Gastroesophageal sphincter (tissue), 4 donors: ENCODE measurements around the gene STAT4. TPM values are rescaled to one million over a fixed set of nuclear protein-coding genes. Genes with fewer than 3 reads are reported as not detected.

Experiments
- ATAC-seq: fragments of 150-250 bp; one replicate; pipeline ENCODE4 v1.9.1; 2016; ENCODE audit warnings: mild to moderate bottlenecking, moderate library complexity
- H3K27ac ChIP-seq, 4 donors: fragments of 200-600 bp; sonication (generic) in 3 of 4; 1 replicate in 3 of 4; 2 replicates in 1 of 4; pipeline ENCODE4 v1.5.1; 2016 to 2019
- H3K27me3 ChIP-seq: fragments of 200-600 bp; sonication (generic); one replicate; pipeline ENCODE4 v1.5.1; 2019
- H3K36me3 ChIP-seq, 2 donors: fragments of 200-600 bp; sonication (generic); one replicate each; pipeline ENCODE4 v1.5.1; 2019; ENCODE audit warnings: control low read depth in 1 of 2
- H3K4me1 ChIP-seq, 3 donors: fragments of 200-600 bp; sonication (generic); 1 replicate in 2 of 3; 2 replicates in 1 of 3; pipeline ENCODE4 v1.5.1; 2016 to 2019; ENCODE audit warnings: control low read depth in 2 of 3
- H3K4me3 ChIP-seq, 2 donors: fragments of 200-600 bp; sonication (generic); one replicate each; pipeline ENCODE4 v1.5.1; 2019; ENCODE audit warnings: mild to moderate bottlenecking in 1 of 2, moderate library complexity in 1 of 2
- H3K9me3 ChIP-seq, 3 donors: fragments of 200-600 bp; sonication (generic); one replicate each; pipeline ENCODE4 v1.5.1; 2017 to 2019; ENCODE audit warnings: control low read depth in 2 of 3
- EP300 ChIP-seq: sonication (generic); formaldehyde crosslinking; IDR thresholded peaks from one replicate; pipeline ENCODE4 v1.6.1; 2017; ENCODE audit warnings: antibody characterized with exemption, mild to moderate bottlenecking
- POLR2A ChIP-seq, 2 donors: fragments of 450-650 bp; IDR thresholded peaks; one replicate each; pipeline ENCODE4 v1.6.1; 2017; ENCODE audit warnings: antibody characterized with exemption in 2 of 2, mild to moderate bottlenecking in 2 of 2, moderate library complexity in 1 of 2
- POLR2AphosphoS5 ChIP-seq: sonication (generic); formaldehyde crosslinking; IDR thresholded peaks from one replicate; pipeline ENCODE4 v1.6.1; 2017; ENCODE audit warnings: antibody characterized with exemption
- WGBS, 2 donors: methylation state at CpG; one replicate each; pipeline ENCODE4 v1.1.5; 2018; ENCODE audit warnings: low coverage in 1 of 2; 5-methylcytosine and 5-hydroxymethylcytosine counted together
- total RNA-seq, 4 donors: library from RNA; depleted of rRNA; stranded (reverse); fragments of >200 nt; gene quantifications; one replicate each; pipeline ENCODE4 v1.1.0, GENCODE V29; 2016
- TF ChIP-seq, protein P1 (sequence below), 4 experiments: fragments of 200-600 bp in 2 of 4; fragments of 450-650 bp in 2 of 4; sonication (generic) in 1 of 4; IDR thresholded peaks; one replicate each; pipeline ENCODE4 v1.5.1; 2017 to 2019; ENCODE audit warnings: antibody characterized with exemption in 4 of 4, mild to moderate bottlenecking in 2 of 4, moderate library complexity in 2 of 4

The STAT4 gene
- total RNA-seq, 4 donors from 2014 or later = 0.39 to 4.8 (median 1.9) TPM

DNA sequence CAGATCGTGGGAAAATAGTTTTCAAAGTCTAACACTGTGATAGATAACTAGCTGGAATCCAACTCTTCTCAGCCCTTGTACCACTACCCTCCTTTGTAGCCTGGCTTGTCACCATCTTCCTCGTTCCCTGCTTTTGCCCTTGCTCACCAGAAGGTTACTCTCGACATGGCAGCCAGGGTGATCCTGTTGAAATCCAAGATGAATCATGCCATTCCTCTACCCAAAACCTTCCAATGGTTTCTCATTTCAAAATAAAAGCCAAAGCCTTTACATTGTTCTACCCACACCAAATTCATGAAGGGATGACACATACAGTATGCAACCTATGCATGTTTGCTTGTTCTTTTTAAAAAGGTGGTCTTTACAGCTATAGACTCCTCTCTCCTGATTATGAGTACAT, 45.7 kb downstream of the STAT4 start:
- Histone ChIP-seq H3K27ac (no peak overlapping the region), H3K4me3 (no peak overlapping the region), H3K27me3 (no peaks in the 10 kb centered on the region), H3K4me1 (no peaks in the 10 kb centered on the region), H3K36me3 (no peaks in the 10 kb centered on the region), H3K9me3 (no peaks in the 10 kb centered on the region)
- TF ChIP-seq, protein P1, sequence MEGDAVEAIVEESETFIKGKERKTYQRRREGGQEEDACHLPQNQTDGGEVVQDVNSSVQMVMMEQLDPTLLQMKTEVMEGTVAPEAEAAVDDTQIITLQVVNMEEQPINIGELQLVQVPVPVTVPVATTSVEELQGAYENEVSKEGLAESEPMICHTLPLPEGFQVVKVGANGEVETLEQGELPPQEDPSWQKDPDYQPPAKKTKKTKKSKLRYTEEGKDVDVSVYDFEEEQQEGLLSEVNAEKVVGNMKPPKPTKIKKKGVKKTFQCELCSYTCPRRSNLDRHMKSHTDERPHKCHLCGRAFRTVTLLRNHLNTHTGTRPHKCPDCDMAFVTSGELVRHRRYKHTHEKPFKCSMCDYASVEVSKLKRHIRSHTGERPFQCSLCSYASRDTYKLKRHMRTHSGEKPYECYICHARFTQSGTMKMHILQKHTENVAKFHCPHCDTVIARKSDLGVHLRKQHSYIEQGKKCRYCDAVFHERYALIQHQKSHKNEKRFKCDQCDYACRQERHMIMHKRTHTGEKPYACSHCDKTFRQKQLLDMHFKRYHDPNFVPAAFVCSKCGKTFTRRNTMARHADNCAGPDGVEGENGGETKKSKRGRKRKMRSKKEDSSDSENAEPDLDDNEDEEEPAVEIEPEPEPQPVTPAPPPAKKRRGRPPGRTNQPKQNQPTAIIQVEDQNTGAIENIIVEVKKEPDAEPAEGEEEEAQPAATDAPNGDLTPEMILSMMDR (IDR thresholded peaks at IDR 0.05) = no peak
- TF ChIP-seq POLR2A (IDR thresholded peaks at IDR 0.05) = no peak
- TF ChIP-seq POLR2AphosphoS5 = no peak
- 68 to 71% methylated on average over 3 of the region's 3 CpGs for WGBS, 2 donors
- no peak for ATAC-seq

DNA sequence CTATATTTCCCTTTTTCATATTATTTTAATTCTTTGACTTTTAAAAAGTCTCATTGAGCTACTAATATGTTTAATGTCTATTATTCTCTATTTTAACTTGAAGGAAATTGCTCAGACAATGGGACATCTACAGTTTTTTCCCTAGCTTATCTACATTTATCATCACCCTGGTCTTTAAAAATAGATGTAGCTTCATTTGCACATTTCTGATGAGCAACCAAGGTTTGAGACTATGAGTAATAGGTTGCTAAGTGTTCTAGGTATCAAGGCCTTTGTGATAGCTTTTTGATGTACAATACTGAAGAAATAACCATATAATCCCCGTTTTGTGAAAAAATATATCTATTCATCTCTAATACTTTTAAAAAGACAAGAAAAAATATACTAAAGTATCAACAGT, 47.0 kb downstream of the STAT4 start:
- no peak for ATAC-seq
- Histone ChIP-seq H3K27ac (no peak overlapping the region), H3K4me1 (no peaks in the 10 kb centered on the region), H3K27me3 (no peaks in the 10 kb centered on the region), H3K36me3 (no peaks in the 10 kb centered on the region), H3K9me3 (no peaks in the 10 kb centered on the region), H3K4me3 (no peak overlapping the region)
- no peak for TF ChIP-seq EP300
- no peak for TF ChIP-seq POLR2A (IDR thresholded peaks at IDR 0.05)
- TF ChIP-seq, protein P1 (IDR thresholded peaks at IDR 0.05) = no peak
- no peak for TF ChIP-seq POLR2AphosphoS5
- WGBS, 2 donors = 83 to 90% methylated on average over 1 of the region's 1 CpG

DNA sequence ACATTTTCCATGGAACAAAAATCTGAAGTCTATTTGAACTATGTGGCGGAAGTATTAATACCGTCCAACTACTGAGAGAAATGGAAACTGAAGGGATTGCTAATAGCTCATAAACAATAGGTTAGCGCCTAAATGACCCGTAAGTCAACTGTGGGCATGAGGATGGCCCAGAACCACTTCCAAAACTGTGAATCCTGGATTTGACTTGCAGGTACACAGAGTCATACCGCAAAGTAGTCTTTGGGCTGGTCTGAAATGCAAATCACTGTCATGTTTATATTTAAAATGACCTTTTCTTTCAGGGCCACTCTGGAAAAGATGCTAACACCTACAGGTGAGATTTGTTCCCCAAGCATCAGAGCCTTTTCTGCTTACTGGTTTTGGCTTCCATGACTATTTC, 50.6 kb downstream of the STAT4 start:
- Histone ChIP-seq H3K4me1 (no peaks in the 10 kb centered on the region), H3K4me3 (no peak overlapping the region), H3K27me3 (no peaks in the 10 kb centered on the region), H3K9me3 (peaks cover 0 to 5% (median 0%) of the 10 kb centered on the region in 3 donors), H3K27ac (no peak overlapping the region), H3K36me3 (no peaks in the 10 kb centered on the region)
- TF ChIP-seq POLR2A (IDR thresholded peaks at IDR 0.05) (no peak), EP300 (no peak), POLR2AphosphoS5 (no peak)
- TF ChIP-seq, protein P1 (IDR thresholded peaks at IDR 0.05) = no peak
- WGBS, 2 donors = 85 to 90% methylated on average over 5 of the region's 5 CpGs
- ATAC-seq = no peak

DNA sequence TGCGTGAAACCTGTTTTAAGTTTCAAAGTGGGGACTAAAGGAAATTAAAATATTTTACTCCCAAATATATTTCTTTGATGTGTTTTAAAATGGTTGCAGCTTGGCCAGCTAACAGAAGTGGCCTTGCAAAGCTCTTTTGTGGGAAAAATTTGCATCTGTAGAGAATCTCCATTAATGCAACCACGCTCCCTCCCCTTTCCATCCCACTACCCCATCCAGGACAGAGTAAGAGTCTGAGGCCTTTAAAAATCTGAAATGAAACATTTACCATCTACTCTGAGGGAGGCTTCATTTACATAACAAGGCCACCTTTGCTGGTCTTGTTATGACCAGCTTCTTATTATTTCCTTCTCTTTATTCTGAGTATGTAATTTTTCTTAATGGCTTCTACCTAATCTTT, 63.5 kb downstream of the STAT4 start:
- Histone ChIP-seq H3K9me3 (no peaks in the 10 kb centered on the region), H3K4me1 (no peaks in the 10 kb centered on the region), H3K36me3 (no peaks in the 10 kb centered on the region), H3K4me3 (no peak overlapping the region), H3K27ac (no peak overlapping the region), H3K27me3 (no peaks in the 10 kb centered on the region)
- TF ChIP-seq, protein P1 (IDR thresholded peaks at IDR 0.05) = no peak
- TF ChIP-seq EP300 (no peak), POLR2A (IDR thresholded peaks at IDR 0.05) (no peak), POLR2AphosphoS5 (no peak)
- no peak for ATAC-seq
- 90 to 94% methylated on average over 2 of the region's 2 CpGs for WGBS, 2 donors

DNA sequence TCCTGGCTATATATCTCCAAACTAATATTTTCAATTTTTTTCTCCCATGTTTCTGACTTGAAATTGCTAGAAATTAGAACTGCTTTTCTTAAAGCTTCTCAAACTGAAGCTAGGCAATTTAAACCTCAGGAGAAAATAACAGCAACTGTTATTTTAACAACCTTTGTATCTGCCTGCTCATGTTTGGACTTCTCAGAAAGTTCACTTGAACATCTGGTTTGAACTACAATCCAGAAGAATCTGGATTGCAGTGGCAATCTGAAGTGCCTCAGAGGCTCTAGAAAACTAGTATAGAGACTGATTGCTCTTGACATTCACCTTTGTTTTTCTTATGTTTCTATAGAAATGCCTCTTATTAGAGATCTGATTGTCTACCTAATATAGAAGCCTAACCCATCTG, 64.1 kb downstream of the STAT4 start:
- no peaks in the 10 kb centered on the region for H3K9me3 ChIP-seq
- TF ChIP-seq POLR2AphosphoS5 (no peak), POLR2A (IDR thresholded peaks at IDR 0.05) (no peak), EP300 (no peak)
- TF ChIP-seq, protein P1 (IDR thresholded peaks at IDR 0.05) = no peak

More for the DNA sequence above, 64.1 kb downstream of the STAT4 start:
- H3K27me3 ChIP-seq = no peaks in the 10 kb centered on the region
- H3K27ac ChIP-seq = no peak overlapping the region
- no peak for ATAC-seq
- H3K4me3 ChIP-seq = no peak overlapping the region
- H3K36me3 ChIP-seq = no peaks in the 10 kb centered on the region
- H3K4me1 ChIP-seq = no peaks in the 10 kb centered on the region
